Activated naive CD8-positive, alpha-beta T cell treated with anti-CD3 and anti-CD28 coated beads, Interleukin-2, amount 10 ng/mL, durations not matched to agents 7 days and 5 days (primary cell): ENCODE measurements around the gene CKS1B. TPM values are rescaled to one million over a fixed set of nuclear protein-coding genes. Genes with fewer than 3 reads are reported as not detected.

Experiments used
- ATAC-seq: fragments of 150-1000 bp; cut with Tn5 transposase; one replicate; pipeline ENCODE4 v1.10.0; 2021; ENCODE audit warnings: low read depth, moderate library complexity
- POLR2A ChIA-PET: fragments of 350-600 bp; sonication (Branson Sonifier 250); formaldehyde crosslinking; loops from one replicate; lab custom pipeline; 2021; ENCODE audit warnings: antibody characterized with exemption; lab: Charles Lee
- DNase-seq: peaks from one replicate; pipeline ENCODE4 v3.0.0; 2021
- H3K27ac Mint-ChIP-seq: one replicate; pipeline ENCODE4 v1.8.0; 2022; ENCODE audit warnings: mild to moderate bottlenecking, mixed read lengths
- H3K27me3 Mint-ChIP-seq: one replicate; pipeline ENCODE4 v1.8.0; 2022; ENCODE audit warnings: mild to moderate bottlenecking, moderate library complexity, mixed read lengths
- H3K36me3 Mint-ChIP-seq: one replicate; pipeline ENCODE4 v1.8.0; 2021; ENCODE audit warnings: mild to moderate bottlenecking, mixed read lengths
- H3K4me1 Mint-ChIP-seq: one replicate; pipeline ENCODE4 v1.8.0; 2021; ENCODE audit warnings: mixed read lengths
- H3K4me3 Mint-ChIP-seq: one replicate; pipeline ENCODE4 v1.8.0; 2022; ENCODE audit warnings: mild to moderate bottlenecking, moderate library complexity, mixed read lengths
- H3K9me3 Mint-ChIP-seq: one replicate; pipeline ENCODE4 v1.8.0; 2021; ENCODE audit warnings: mixed read lengths
- total RNA-seq, 2 experiments: library from RNA; stranded (reverse); gene quantifications; one replicate each; pipeline ENCODE4 v1.2.3, GENCODE V29; 2021

Gene CKS1B
- total RNA-seq, 2 experiments from 2014 or later: 112 to 114 TPM

GRCh38 chr1:154961207-154962155, 13.0 kb upstream of the CKS1B start, which contains the start of gene PYGO2:
PYGO2 (minus strand) TSS chr1:154961782; CDS start chr1:154961576, 206 bp downstream.
- no peaks in the 10 kb centered on the region for H3K27me3 Mint-ChIP-seq
- peaks cover 13% of the 10 kb centered on the region for H3K36me3 Mint-ChIP-seq
- POLR2A ChIA-PET: interaction anchor here (0.5 to 3.4 kb wide), 20 partner anchors 9 to 397 kb away, joined by 3 to 43 read pairs (median 4); partner anchors contain the start of genes ADAM15, CKS1B, FLAD1 and PMVK
- H3K4me1 Mint-ChIP-seq: peaks cover 25% of the 10 kb centered on the region
- peak within 1 kb of the TSS; percentile 94 for H3K4me3 Mint-ChIP-seq
- peak within 1 kb of the TSS; percentile 90 for H3K27ac Mint-ChIP-seq
- no peaks in the 10 kb centered on the region for H3K9me3 Mint-ChIP-seq
- DNase-seq: peak; percentile 90
- peak; percentile 80 for ATAC-seq

DNA sequence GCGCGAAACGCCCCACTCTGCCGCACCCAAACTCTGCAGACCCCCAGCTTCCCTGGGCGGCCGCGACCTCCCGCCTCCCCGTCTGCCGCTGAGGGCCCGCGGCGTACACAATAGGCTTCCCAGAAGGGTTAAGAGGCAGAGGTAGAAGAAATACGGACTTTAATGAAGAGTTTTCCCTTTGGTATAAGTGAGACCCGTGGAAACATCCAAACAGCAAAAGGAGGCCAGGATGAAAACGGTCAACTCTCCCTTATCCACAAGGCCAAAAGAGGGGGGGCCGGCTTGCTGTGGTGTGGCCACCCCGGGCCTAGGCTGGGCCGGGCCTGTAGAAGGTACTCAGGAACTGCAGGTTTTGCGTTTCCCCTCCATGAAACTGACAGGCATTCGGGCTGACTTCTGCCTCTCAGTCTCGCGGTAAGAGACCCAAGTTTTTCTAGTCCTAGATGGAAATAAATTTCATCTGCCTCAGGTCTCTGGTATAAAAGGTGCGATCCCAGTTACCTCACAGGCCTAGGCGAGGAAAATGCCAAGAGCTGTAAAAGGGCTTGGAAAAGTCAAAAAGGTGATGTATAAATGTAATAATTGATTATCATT, 12.2 kb upstream of the CKS1B start:
- ATAC-seq (peak; percentile 29), DNase-seq (no peak)
- H3K27me3 Mint-ChIP-seq: no peaks in the 10 kb centered on the region
- H3K9me3 Mint-ChIP-seq: no peaks in the 10 kb centered on the region
- peak overlapping the region; percentile 90 for H3K4me3 Mint-ChIP-seq
- POLR2A ChIA-PET: interaction anchor here (1.3 to 3.4 kb wide), 9 partner anchors 10 to 371 kb away, joined by 3 to 43 read pairs (median 9); partner anchors contain the start of genes CKS1B, FLAD1 and PMVK
- peak overlapping the region; percentile 90 for H3K27ac Mint-ChIP-seq
- peaks cover 13% of the 10 kb centered on the region for H3K36me3 Mint-ChIP-seq
- peaks cover 19% of the 10 kb centered on the region for H3K4me1 Mint-ChIP-seq

GRCh38 chr1:154962795-154963330, 11.6 kb upstream of the CKS1B start:
- H3K27me3 Mint-ChIP-seq: no peaks in the 10 kb centered on the region
- H3K4me1 Mint-ChIP-seq: peaks cover 21% of the 10 kb centered on the region
- H3K36me3 Mint-ChIP-seq: peaks cover 14% of the 10 kb centered on the region
- DNase-seq (no peak), ATAC-seq (no peak)
- POLR2A ChIA-PET: interaction anchor here (1.4 to 3.4 kb wide), 5 partner anchors 7 to 26 kb away, joined by 3 to 43 read pairs (median 12); partner anchors contain the start of genes CKS1B, PBXIP1 and PMVK
- peak overlapping the region; percentile 90 for H3K4me3 Mint-ChIP-seq
- no peaks in the 10 kb centered on the region for H3K9me3 Mint-ChIP-seq
- H3K27ac Mint-ChIP-seq: peak overlapping the region; percentile 62

DNA sequence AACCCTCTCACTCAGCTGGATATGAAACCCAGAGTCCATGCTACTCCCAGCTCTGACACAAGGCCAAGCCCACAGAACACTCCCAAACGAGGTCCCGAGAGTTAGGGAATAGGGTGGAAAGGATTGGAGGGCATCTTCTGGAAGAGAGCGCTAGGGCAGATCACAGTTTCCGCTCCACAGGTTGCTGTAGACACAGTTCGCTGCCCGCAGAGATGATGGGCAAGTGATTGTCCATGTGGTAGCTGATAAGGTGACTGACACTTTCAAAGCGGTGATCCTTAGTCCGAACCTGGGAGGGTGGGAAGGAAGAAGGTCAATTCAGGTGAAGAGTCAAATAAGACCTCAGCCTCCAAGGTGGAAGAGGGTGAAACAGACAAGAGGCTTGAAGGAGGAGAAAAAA, 10.8 kb upstream of the CKS1B start:
- peak overlapping the region; percentile 62 for H3K27ac Mint-ChIP-seq

GRCh38 chr1:154964359-154964758, 10.1 kb upstream of the CKS1B start:
- no peak for DNase-seq
- Mint-ChIP-seq H3K36me3 (peaks cover 21% of the 10 kb centered on the region), H3K27me3 (no peaks in the 10 kb centered on the region), H3K4me3 (no peak overlapping the region), H3K9me3 (no peaks in the 10 kb centered on the region), H3K27ac (no peak overlapping the region), H3K4me1 (peaks cover 30% of the 10 kb centered on the region)
- no peak for ATAC-seq
- POLR2A ChIA-PET: interaction anchor here (1.1 to 2.9 kb wide), 2 partner anchors 9 to 10 kb away, joined by 5 to 10 read pairs; partner anchors contain the start of genes CKS1B and PBXIP1

More for the DNA sequence above, 10.8 kb upstream of the CKS1B start:
- POLR2A ChIA-PET: interaction anchor here (2.9 to 3.4 kb wide), 2 partner anchors 8 to 11 kb away, joined by 10 to 43 read pairs; partner anchors contain the start of genes CKS1B and PBXIP1
- ATAC-seq (no peak), DNase-seq (no peak)
- Mint-ChIP-seq H3K9me3 (no peaks in the 10 kb centered on the region), H3K4me3 (no peak overlapping the region), H3K27me3 (no peaks in the 10 kb centered on the region), H3K36me3 (peaks cover 16% of the 10 kb centered on the region), H3K4me1 (peaks cover 25% of the 10 kb centered on the region)

GRCh38 chr1:154966111-154966510, 8.4 kb upstream of the CKS1B start:
- Mint-ChIP-seq H3K27me3 (no peaks in the 10 kb centered on the region), H3K9me3 (no peaks in the 10 kb centered on the region), H3K36me3 (peaks cover 18% of the 10 kb centered on the region), H3K27ac (no peak overlapping the region), H3K4me3 (no peak overlapping the region), H3K4me1 (peaks cover 32% of the 10 kb centered on the region)
- ATAC-seq (no peak), DNase-seq (no peak)
- POLR2A ChIA-PET: interaction anchor here (1.2 to 2.9 kb wide), 3 partner anchors 10 to 28 kb away, joined by 3 to 10 read pairs (median 4); partner anchors contain the start of gene PBXIP1

DNA sequence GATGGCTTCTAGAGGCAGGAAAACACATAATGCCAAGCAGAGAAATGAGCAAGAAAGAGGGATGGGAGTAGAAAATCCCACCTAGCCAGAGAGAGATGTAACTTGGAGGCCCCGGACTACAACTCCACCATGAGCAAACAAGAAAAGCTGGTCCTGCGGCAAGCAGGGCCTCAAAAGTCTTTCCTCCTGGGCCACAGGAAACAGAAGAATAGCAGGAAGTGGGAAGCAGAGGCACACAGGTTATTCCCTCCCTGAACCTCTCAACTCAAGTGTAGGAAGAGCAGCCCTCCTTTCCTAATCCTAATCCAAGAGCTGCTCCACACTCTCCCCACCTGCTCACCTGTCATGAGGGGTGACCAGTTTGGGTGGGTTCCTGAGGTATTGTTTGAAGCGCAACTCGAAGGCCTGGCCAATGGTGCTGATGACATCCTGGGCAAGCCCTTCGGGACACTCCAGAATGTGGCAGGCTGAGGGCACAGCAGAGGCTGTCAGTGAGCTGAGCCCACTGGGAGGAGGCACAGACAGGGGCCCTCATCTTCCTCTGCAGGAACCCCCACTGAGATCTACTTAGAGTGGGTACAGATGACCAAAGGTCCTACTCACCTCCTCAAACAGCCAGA, 7.0 kb upstream of the CKS1B start:
- Mint-ChIP-seq H3K27ac (no peak overlapping the region), H3K4me1 (peaks cover 39% of the 10 kb centered on the region), H3K4me3 (no peak overlapping the region), H3K27me3 (no peaks in the 10 kb centered on the region), H3K9me3 (no peaks in the 10 kb centered on the region), H3K36me3 (peaks cover 22% of the 10 kb centered on the region)
- POLR2A ChIA-PET: interaction anchor here (1.6 kb wide), 1 partner anchor 11 kb away, joined by 4 read pairs; the partner anchor contains the start of gene PBXIP1
- ATAC-seq (no peak), DNase-seq (no peak)

- H3K4me1 Mint-ChIP-seq: peaks cover 39% of the 10 kb centered on the region
- H3K36me3 Mint-ChIP-seq: peaks cover 21% of the 10 kb centered on the region
- no peaks in the 10 kb centered on the region for H3K27me3 Mint-ChIP-seq
- no peak for ATAC-seq
- POLR2A ChIA-PET: interaction anchor here (1.5 kb wide), 1 partner anchor 17 kb away, joined by 4 read pairs; no protein-coding TSS in a partner anchor
- H3K4me3 Mint-ChIP-seq: no peak overlapping the region
- no peaks in the 10 kb centered on the region for H3K9me3 Mint-ChIP-seq
- DNase-seq: no peak
- H3K27ac Mint-ChIP-seq: peak overlapping the region; percentile 64
Observed at GRCh38 chr1:154968731-154969130, 5.8 kb upstream of the CKS1B start.

DNA sequence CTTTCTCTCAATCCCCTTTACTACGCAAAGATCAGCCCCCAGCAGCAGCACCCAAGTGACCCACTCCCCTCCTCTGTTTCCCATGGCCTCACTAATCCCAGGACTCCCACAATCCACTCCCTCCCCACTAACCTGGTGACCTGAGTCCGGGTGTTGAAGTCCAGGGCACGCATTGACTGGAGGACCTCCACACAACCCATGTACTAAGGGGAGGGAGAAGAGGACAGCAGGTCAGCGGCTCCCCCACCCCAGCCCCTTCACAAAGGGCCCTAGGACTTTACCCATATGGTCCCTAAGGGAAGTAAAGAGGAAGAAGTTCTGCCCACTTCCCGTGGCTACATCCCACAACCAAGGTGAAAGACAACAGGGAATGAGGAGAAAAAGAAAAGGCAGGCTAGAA, 5.2 kb upstream of the CKS1B start:
- ATAC-seq (no peak), DNase-seq (no peak)
- Mint-ChIP-seq H3K4me3 (no peak overlapping the region), H3K27me3 (no peaks in the 10 kb centered on the region), H3K27ac (peak overlapping the region; percentile 64), H3K9me3 (no peaks in the 10 kb centered on the region), H3K4me1 (peaks cover 36% of the 10 kb centered on the region), H3K36me3 (peaks cover 19% of the 10 kb centered on the region)
- POLR2A ChIA-PET: interaction anchor here (1.5 to 1.8 kb wide), 2 partner anchors 14 to 18 kb away, joined by 4 to 7 read pairs; partner anchors contain the start of gene FLAD1

DNA sequence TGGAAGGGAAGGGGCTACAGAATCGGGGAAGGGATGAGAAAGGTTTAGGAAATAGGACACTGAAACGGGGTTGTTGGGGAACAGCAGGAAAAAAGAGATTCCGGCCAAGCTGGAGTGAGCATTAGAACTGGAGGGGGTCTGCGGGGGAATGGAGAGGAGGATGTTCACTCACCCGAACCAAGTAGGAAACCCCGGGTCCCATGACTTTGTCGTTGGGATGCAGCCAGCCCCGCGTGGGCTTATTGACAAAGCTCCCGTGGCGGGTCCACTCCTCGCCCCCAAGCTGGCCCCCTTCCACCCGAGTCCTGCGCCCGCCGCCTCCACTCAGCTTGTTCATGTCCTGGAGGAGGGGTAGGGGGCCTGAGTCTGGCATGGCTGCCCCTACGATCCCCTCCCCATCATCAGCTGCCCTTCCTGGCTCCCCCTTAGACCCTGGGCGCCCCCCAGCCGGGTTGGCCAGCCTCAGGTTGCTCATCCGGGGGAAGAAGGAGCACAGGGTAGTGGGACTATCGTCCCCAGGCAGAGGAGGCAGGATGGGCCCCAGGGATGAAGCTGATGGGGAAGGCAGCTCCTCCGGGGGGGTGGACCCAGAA, 4.5 kb upstream of the CKS1B start:
- DNase-seq (no peak), ATAC-seq (no peak)
- Mint-ChIP-seq H3K36me3 (peaks cover 19% of the 10 kb centered on the region), H3K4me1 (peaks cover 36% of the 10 kb centered on the region), H3K4me3 (no peak overlapping the region), H3K27me3 (no peaks in the 10 kb centered on the region), H3K27ac (peak overlapping the region; percentile 64), H3K9me3 (no peaks in the 10 kb centered on the region)
- POLR2A ChIA-PET: interaction anchor here (0.6 to 1.8 kb wide), 5 partner anchors 13 to 34 kb away, joined by 3 to 9 read pairs (median 4); partner anchors contain the start of genes FLAD1, PBXIP1 and PMVK

DNA sequence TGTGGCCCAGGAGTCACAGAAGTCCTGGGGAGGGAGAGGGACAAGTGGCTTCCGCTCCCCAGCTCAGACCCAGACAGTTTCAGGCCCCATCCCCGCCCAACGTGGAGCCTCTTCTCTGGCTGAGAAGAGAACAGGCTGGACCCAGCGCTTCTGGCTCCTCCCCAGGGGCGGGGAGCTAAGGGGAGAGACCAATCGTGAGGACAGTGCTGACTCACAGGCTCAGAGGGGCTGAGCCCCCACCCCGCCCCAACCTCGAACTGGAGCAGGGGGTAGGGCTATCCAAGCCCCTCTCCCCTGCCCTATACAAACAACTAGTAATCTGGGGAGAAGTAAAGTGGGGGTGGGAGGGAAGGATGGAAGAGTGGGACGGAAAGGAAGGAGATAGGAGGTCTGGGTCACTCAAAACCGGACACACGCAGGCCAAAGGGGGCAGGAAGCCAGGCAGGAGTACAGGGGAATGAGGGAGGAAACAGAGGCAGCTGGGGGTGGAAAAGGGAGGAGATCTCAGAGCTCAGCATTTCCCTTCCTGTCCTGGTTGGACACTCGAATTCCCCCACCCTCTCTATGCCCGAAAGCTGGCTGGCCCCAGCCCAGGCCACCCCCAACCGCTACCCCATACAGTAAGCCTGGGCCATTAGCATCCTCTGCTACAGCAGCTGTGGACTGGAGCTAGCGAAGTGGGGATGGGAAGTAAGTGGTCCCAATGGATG, 3.7 kb upstream of the CKS1B start, which contains the start of gene SHC1:
Gene SHC1, minus strand, starts transcription at position 117 of the 710 bp plus-strand sequence. CDS start 221 bp downstream, outside the sequence.
- H3K9me3 Mint-ChIP-seq: no peaks in the 10 kb centered on the region
- H3K4me3 Mint-ChIP-seq: peak within 1 kb of the TSS; percentile 18
- peaks cover 19% of the 10 kb centered on the region for H3K36me3 Mint-ChIP-seq
- H3K27me3 Mint-ChIP-seq: no peaks in the 10 kb centered on the region
- H3K27ac Mint-ChIP-seq: peak within 1 kb of the TSS; percentile 64
- POLR2A ChIA-PET: interaction anchor here (0.6 to 1.8 kb wide), 6 partner anchors 11 to 80 kb away, joined by 3 to 9 read pairs (median 5); partner anchors contain the start of genes FLAD1, PBXIP1 and PMVK
- H3K4me1 Mint-ChIP-seq: peaks cover 34% of the 10 kb centered on the region
- ATAC-seq (no peak), DNase-seq (no peak)
